HepG2 (cell line): ENCODE measurements around the gene OR8G1. TPM values are rescaled to one million over a fixed set of nuclear protein-coding genes. Genes with fewer than 3 reads are reported as not detected.

Source experiments
- ATAC-seq: fragments of 200-7000 bp; cut with Tn5 transposase; 3 replicates; pipeline ENCODE4 v1.9.1; 2020; ENCODE audit warnings: mild to moderate bottlenecking, moderate library complexity
- BruUV-seq: library from RNA; stranded (reverse); fragments of 400-500 nt; replicated peaks from 2 replicates; lab custom pipeline; 2021; lab: Mats Ljungman, UMichigan
- CTCF ChIA-PET: fragments of 300-600 bp; formaldehyde crosslinking; extraction: SDS; loops from one replicate; lab custom pipeline; 2021; ENCODE audit warnings: low total read pairs, inconsistent platforms, low intra/inter-chr PET ratio; lab: Yijun Ruan, JAX
- POLR2A ChIA-PET: fragments of 350-600 bp; sonication (Branson Sonifier 250); formaldehyde crosslinking; loops from one replicate; lab custom pipeline; 2020; ENCODE audit warnings: antibody characterized with exemption, inconsistent platforms; lab: Yijun Ruan, JAX
- DNase-seq: peaks from one replicate; pipeline ENCODE4 v3.0.0-alpha.2; 2015; ENCODE audit warnings: low spot score
- FAIRE-seq: peaks from 3 replicates; lab custom pipeline; 2011; peaks lifted over from hg19 to GRCh38; lab: Jason Lieb, UNC
- H2AFZ ChIP-seq: one replicate; pipeline ENCODE4 v1.6.1; 2011; ENCODE audit warnings: low read length, inconsistent platforms
- H3K27ac ChIP-seq: fragments of 300-600 bp; 3 replicates; pipeline ENCODE4 v1.8.0; 2011; ENCODE audit warnings: mixed run types, mild to moderate bottlenecking, mixed read lengths, low read length, inconsistent platforms; ENCODE audit not compliant: insufficient read depth; ENCODE audit errors: extremely low read length
- H3K27me3 ChIP-seq, 2 experiments: fragments of 200-600 bp in 1 of 2; 2 replicates in 1 of 2; 3 replicates in 1 of 2; pipeline versions ENCODE4 v1.6.0 to v1.8.0; 2011; ENCODE audit warnings: low read length in 2 of 2, mild to moderate bottlenecking in 2 of 2, moderate library complexity in 2 of 2, inconsistent platforms in 1 of 2; ENCODE audit not compliant: insufficient read depth in 2 of 2, control insufficient read depth in 1 of 2
- H3K36me3 ChIP-seq, 2 experiments: fragments of 200-600 bp in 1 of 2; replicated peaks in 1 of 2; 2 replicates in 1 of 2; 3 replicates in 1 of 2; pipeline versions ENCODE4 v1.5.1 to v1.8.0; 2011; ENCODE audit warnings: low read length in 2 of 2, inconsistent platforms in 1 of 2; ENCODE audit not compliant: insufficient read depth in 2 of 2, control insufficient read depth in 1 of 2
- H3K4me1 ChIP-seq: 2 replicates; pipeline ENCODE4 v1.5.1; 2012; ENCODE audit warnings: low read length, inconsistent platforms; ENCODE audit not compliant: insufficient read depth
- H3K4me2 ChIP-seq: 2 replicates; pipeline ENCODE4 v1.6.0; 2011; ENCODE audit warnings: low read depth, low read length, inconsistent platforms
- H3K4me3 ChIP-seq, 3 experiments: fragments of 200-600 bp in 1 of 3; sonication (generic), shearing (Covaris generic) in 1 of 3; replicated peaks in 1 of 3; 2 replicates each; pipeline ENCODE4 v1.5.1; 2011 to 2016; ENCODE audit warnings: low read length in 3 of 3, inconsistent platforms in 2 of 3, low read depth in 2 of 3, mild to moderate bottlenecking in 2 of 3, control low read depth in 1 of 3, mixed read lengths in 1 of 3; ENCODE audit not compliant: insufficient read depth in 1 of 3
- H3K79me2 ChIP-seq: one replicate; pipeline ENCODE4 v1.6.1; 2011; ENCODE audit warnings: low read length, inconsistent platforms; ENCODE audit not compliant: insufficient read depth
- H3K9ac ChIP-seq: 2 replicates; pipeline ENCODE4 v1.6.0; 2011; ENCODE audit warnings: mild to moderate bottlenecking, low read depth, low read length, inconsistent platforms; ENCODE audit not compliant: insufficient read depth
- H3K9me3 ChIP-seq: 2 replicates; pipeline ENCODE4 v1.5.1; 2012; ENCODE audit warnings: mild to moderate bottlenecking, low read length
- H4K20me1 ChIP-seq: 2 replicates; pipeline ENCODE4 v1.6.0; 2011; ENCODE audit warnings: inconsistent platforms, mild to moderate bottlenecking, low read length, moderate library complexity; ENCODE audit not compliant: insufficient read depth
- ATF7-NPFF ChIP-seq: sonication (generic); formaldehyde crosslinking; IDR thresholded peaks from 2 replicates; pipeline ENCODE4 v1.8.1; 2023; ENCODE audit warnings: mild to moderate bottlenecking, low read depth, missing genetic modification reagents, moderate library complexity
- ETV5 ChIP-seq: IDR thresholded peaks from 2 replicates; pipeline ENCODE4 v1.6.1; 2018; ENCODE audit warnings: missing biosample characterization, missing genetic modification reagents, inconsistent platforms, borderline replicate concordance
- HMG20A ChIP-seq: IDR thresholded peaks from 2 replicates; pipeline ENCODE4 v1.6.1; 2016; ENCODE audit warnings: borderline replicate concordance
- PRPF4 ChIP-seq: fragments of 200-400 bp; formaldehyde crosslinking; IDR thresholded peaks from 2 replicates; pipeline ENCODE4 v1.6.1; 2016; ENCODE audit warnings: low read length, low read depth; ENCODE audit not compliant: poor library complexity, severe bottlenecking
- SMAD1 ChIP-seq: sonication (generic); formaldehyde crosslinking; IDR thresholded peaks from 2 replicates; pipeline ENCODE4 v1.4.0; 2020; ENCODE audit warnings: missing genetic modification reagents, low read depth, mild to moderate bottlenecking, borderline replicate concordance
- ZNF275 ChIP-seq: sonication (generic); formaldehyde crosslinking; IDR thresholded peaks from 2 replicates; pipeline ENCODE4 v1.8.0; 2022; ENCODE audit warnings: missing genetic modification reagents, mild to moderate bottlenecking, inconsistent platforms, borderline replicate concordance
- ZNF317 ChIP-seq: sonication (generic); formaldehyde crosslinking; IDR thresholded peaks from 2 replicates; pipeline ENCODE4 v1.5.0; 2020; ENCODE audit warnings: mild to moderate bottlenecking, missing genetic modification reagents
- ZNF609 ChIP-seq: sonication (generic); formaldehyde crosslinking; IDR thresholded peaks from 2 replicates; pipeline ENCODE4 v1.4.0; 2020; ENCODE audit warnings: mild to moderate bottlenecking, missing genetic modification reagents, borderline replicate concordance
- ZNF781 ChIP-seq: sonication (generic); formaldehyde crosslinking; IDR thresholded peaks from 2 replicates; pipeline ENCODE4 v1.5.1; 2020; ENCODE audit warnings: borderline replicate concordance, mild to moderate bottlenecking, missing genetic modification reagents; ENCODE audit errors: not compliant biosample characterization
- ZNF839 ChIP-seq: sonication (generic); formaldehyde crosslinking; IDR thresholded peaks from 2 replicates; pipeline ENCODE4 v1.4.0; 2020; ENCODE audit warnings: missing genetic modification reagents, mild to moderate bottlenecking, borderline replicate concordance
- WGBS: methylation state at CpG from one replicate; pipeline ENCODE4 v1.1.6; 2017; ENCODE audit warnings: low lambda C conversion rate; 5-methylcytosine and 5-hydroxymethylcytosine counted together
- in situ Hi-C: cut with HindIII; loops from 2 replicates; pipeline ENCODE4 v1.10.0; 2017; ENCODE audit warnings: low pct_unique_long_range_greater_than_20kb; ENCODE audit not compliant: extremely low pct_ligation_motif_present
- intact Hi-C: fragments of 100-400 bp; cut with micrococcal nuclease; formaldehyde crosslinking; loops from one replicate; pipeline ENCODE4 v1.10.0; 2022; ENCODE audit not compliant: unreplicated experiment
- polyA plus RNA-seq, 8 experiments: library from polyadenylated mRNA; depleted of rRNA in 3 of 8; stranded (reverse) in 7 of 8; unstranded in 1 of 8; fragments of >200 nt; fragmentation: Illumina TruSeq in 4 of 8; extraction: Trizol in 4 of 8; gene quantifications; 2 replicates each; pipeline versions ENCODE4 v1.2.1 to v1.2.3, GENCODE V29; 2011 to 2016; ENCODE audit warnings: low read depth in 4 of 8, missing spikeins in 1 of 8, mixed read lengths in 1 of 8; ENCODE audit not compliant: insufficient read depth in 1 of 8
- total RNA-seq, 5 experiments: library from RNA; depleted of rRNA; stranded (reverse); fragments of >200 nt; fragmentation: Illumina TruSeq; extraction: Trizol; gene quantifications; 2 replicates each; pipeline ENCODE4 v1.2.3, GENCODE V29; 2016; ENCODE audit warnings: low read depth in 1 of 5

Gene OR8G1
- total and polyA plus RNA-seq, 2 of the 13 experiments (the other 11 are each of a cell fraction or from before 2014, with no cell fraction given) = not detected

GRCh38 chr11:124209824-124210357, 31.0 kb upstream of the OR8G1 start:
- Histone ChIP-seq H3K9me3 (no peaks in the 10 kb centered on the region), H3K36me3 (no peaks in the 10 kb centered on the region), H3K27me3 (no peaks in the 10 kb centered on the region; a peak in 1 of 5 replicates), H3K4me1 (no peaks in the 10 kb centered on the region), H3K9ac (no peak overlapping the region), H3K79me2 (no peaks in the 10 kb centered on the region), H3K27ac (no peak overlapping the region), H2AFZ (no peak overlapping the region), H4K20me1 (no peaks in the 10 kb centered on the region), H3K4me3 (no peak overlapping the region), H3K4me2 (no peak overlapping the region)
- no peak for DNase-seq
- no peak for TF ChIP-seq ZNF781
- TF ChIP-seq ZNF317 (CRISPR knock-in tag) = no peak
- no peak for TF ChIP-seq ATF7-NPFF (CRISPR knock-in tag)
- TF ChIP-seq ZNF839 = no peak
- no peak for TF ChIP-seq ZNF275 (CRISPR knock-in tag)
- no peak for ATAC-seq
- FAIRE-seq = no peak
- intact Hi-C loops = no loop called here
- no CpG with 5 or more reads among the region's 6 CpGs for WGBS
- ChIA-PET CTCF (no interaction called here), POLR2A (no interaction called here)
- in situ Hi-C loops = no loop called here
- no TSS peak for BruUV-seq

- no peak overlapping the region for H2AFZ ChIP-seq
- in situ Hi-C loops = no loop called here
- H3K9ac ChIP-seq = no peak overlapping the region
- H3K4me2 ChIP-seq = no peak overlapping the region
- H4K20me1 ChIP-seq = no peaks in the 10 kb centered on the region
- FAIRE-seq (no peak), ATAC-seq (no peak), DNase-seq (no peak)
- H3K4me3 ChIP-seq = no peak overlapping the region
- intact Hi-C loops = no loop called here
- ChIA-PET CTCF (no interaction called here), POLR2A (no interaction called here)
- WGBS = no CpG with 5 or more reads among the region's 5 CpGs
- H3K27ac ChIP-seq = no peak overlapping the region
- no peaks in the 10 kb centered on the region for H3K79me2 ChIP-seq
- no peaks in the 10 kb centered on the region for H3K4me1 ChIP-seq
- no peaks in the 10 kb centered on the region; a peak in 1 of 5 replicates for H3K27me3 ChIP-seq
- no TSS peak for BruUV-seq
- no peaks in the 10 kb centered on the region for H3K9me3 ChIP-seq
- H3K36me3 ChIP-seq = no peaks in the 10 kb centered on the region
- no peak for TF ChIP-seq SMAD1
- TF ChIP-seq ZNF609 (CRISPR knock-in tag) = no peak
- TF ChIP-seq HMG20A (CRISPR knock-in tag) = no peak
- no peak for TF ChIP-seq PRPF4
- no peak for TF ChIP-seq ETV5 (CRISPR knock-in tag)
Measured at GRCh38 chr11:124210421-124210820, 30.5 kb upstream of the OR8G1 start.
